ENCODE data around the gene VWC2.

The VWC2 gene

GRCh38 chr7:49797987-49798660 is 24.7 kb downstream of the VWC2 start:
- no peaks in the 10 kb centered on the region for H3K9me3 Mint-ChIP-seq
- no peaks in the 10 kb centered on the region for H3K4me1 Mint-ChIP-seq
- no peak for DNase-seq
- H3K36me3 Mint-ChIP-seq = no peaks in the 10 kb centered on the region
- H3K27ac Mint-ChIP-seq = no peak overlapping the region
- H3K4me3 Mint-ChIP-seq = no peak overlapping the region
- CTCF ChIA-PET = no interaction called here
- H3K27me3 Mint-ChIP-seq = no peaks in the 10 kb centered on the region

GRCh38 chr7:49800031-49800430 is 26.6 kb downstream of the VWC2 start:
- Mint-ChIP-seq H3K36me3 (no peaks in the 10 kb centered on the region), H3K4me1 (no peaks in the 10 kb centered on the region), H3K27me3 (no peaks in the 10 kb centered on the region), H3K9me3 (no peaks in the 10 kb centered on the region), H3K4me3 (no peak overlapping the region), H3K27ac (no peak overlapping the region)
- CTCF ChIA-PET = no interaction called here
- DNase-seq = no peak

- no peaks in the 10 kb centered on the region for H3K36me3 Mint-ChIP-seq
- no peaks in the 10 kb centered on the region for H3K27me3 Mint-ChIP-seq
- no peak overlapping the region for H3K4me3 Mint-ChIP-seq
- no peaks in the 10 kb centered on the region for H3K4me1 Mint-ChIP-seq
- DNase-seq = no peak
- CTCF ChIA-PET = no interaction called here
- no peaks in the 10 kb centered on the region for H3K9me3 Mint-ChIP-seq
- H3K27ac Mint-ChIP-seq = no peak overlapping the region
These were observed 29.2 kb downstream of the VWC2 start for GRCh38 chr7:49802600-49802999.

- Mint-ChIP-seq H3K27ac (no peak overlapping the region), H3K27me3 (no peaks in the 10 kb centered on the region), H3K4me1 (no peaks in the 10 kb centered on the region), H3K36me3 (no peaks in the 10 kb centered on the region), H3K9me3 (no peaks in the 10 kb centered on the region), H3K4me3 (no peak overlapping the region)
- CTCF ChIA-PET = interaction anchor here (0.6 kb wide), 1 partner anchor 1140 kb away, joined by 3 read pairs; no protein-coding TSS in a partner anchor
- no peak for DNase-seq
These were observed 30.4 kb downstream of the VWC2 start for GRCh38 chr7:49803812-49804211.

- Mint-ChIP-seq H3K27me3 (no peaks in the 10 kb centered on the region), H3K27ac (no peak overlapping the region), H3K4me1 (no peaks in the 10 kb centered on the region), H3K4me3 (no peak overlapping the region), H3K9me3 (no peaks in the 10 kb centered on the region), H3K36me3 (no peaks in the 10 kb centered on the region)
- CTCF ChIA-PET = no interaction called here
- no peak for DNase-seq
These were observed 32.1 kb downstream of the VWC2 start for GRCh38 chr7:49805371-49806007.

GRCh38 chr7:49812534-49812933 is 39.1 kb downstream of the VWC2 start:
- Mint-ChIP-seq H3K27ac (no peak overlapping the region), H3K9me3 (no peaks in the 10 kb centered on the region), H3K4me1 (no peaks in the 10 kb centered on the region), H3K36me3 (no peaks in the 10 kb centered on the region), H3K27me3 (no peaks in the 10 kb centered on the region), H3K4me3 (no peak overlapping the region)
- no peak for DNase-seq
- CTCF ChIA-PET = no interaction called here

GRCh38 chr7:49817279-49817678 is 43.8 kb downstream of the VWC2 start:
- H3K9me3 Mint-ChIP-seq = no peaks in the 10 kb centered on the region
- no peaks in the 10 kb centered on the region for H3K36me3 Mint-ChIP-seq
- H3K27ac Mint-ChIP-seq = no peak overlapping the region
- no peaks in the 10 kb centered on the region for H3K4me1 Mint-ChIP-seq
- no peak overlapping the region for H3K4me3 Mint-ChIP-seq
- no peaks in the 10 kb centered on the region for H3K27me3 Mint-ChIP-seq
- no peak for DNase-seq
- CTCF ChIA-PET = no interaction called here

- CTCF ChIA-PET = no interaction called here
- Mint-ChIP-seq H3K36me3 (no peaks in the 10 kb centered on the region), H3K4me3 (no peak overlapping the region), H3K27ac (no peak overlapping the region), H3K27me3 (no peaks in the 10 kb centered on the region), H3K4me1 (no peaks in the 10 kb centered on the region), H3K9me3 (no peaks in the 10 kb centered on the region)
- DNase-seq = no peak
These were observed 47.7 kb downstream of the VWC2 start for GRCh38 chr7:49821181-49821580.

GRCh38 chr7:49822856-49823255 is 49.4 kb downstream of the VWC2 start:
- no peaks in the 10 kb centered on the region for H3K4me1 Mint-ChIP-seq
- CTCF ChIA-PET = no interaction called here
- H3K9me3 Mint-ChIP-seq = no peaks in the 10 kb centered on the region
- H3K27ac Mint-ChIP-seq = no peak overlapping the region
- no peaks in the 10 kb centered on the region for H3K36me3 Mint-ChIP-seq
- no peak overlapping the region for H3K4me3 Mint-ChIP-seq
- DNase-seq = no peak
- no peaks in the 10 kb centered on the region for H3K27me3 Mint-ChIP-seq

- no peaks in the 10 kb centered on the region for H3K9me3 Mint-ChIP-seq
- no peaks in the 10 kb centered on the region for H3K4me1 Mint-ChIP-seq
- no peaks in the 10 kb centered on the region for H3K36me3 Mint-ChIP-seq
- no peak overlapping the region for H3K4me3 Mint-ChIP-seq
- no peak overlapping the region for H3K27ac Mint-ChIP-seq
- no peaks in the 10 kb centered on the region for H3K27me3 Mint-ChIP-seq
- no peak for DNase-seq
- CTCF ChIA-PET = no interaction called here
These were observed 50.1 kb downstream of the VWC2 start for GRCh38 chr7:49823566-49823965.

GRCh38 chr7:49839863-49840645 is 66.6 kb downstream of the VWC2 start:
- Mint-ChIP-seq H3K4me3 (no peak overlapping the region), H3K27me3 (peaks cover 4% of the 10 kb centered on the region), H3K4me1 (no peaks in the 10 kb centered on the region), H3K9me3 (no peaks in the 10 kb centered on the region), H3K36me3 (no peaks in the 10 kb centered on the region), H3K27ac (no peak overlapping the region)
- DNase-seq = no peak
- CTCF ChIA-PET = no interaction called here

GRCh38 chr7:49840751-49841405 is 67.4 kb downstream of the VWC2 start:
- H3K4me3 Mint-ChIP-seq = no peak overlapping the region
- CTCF ChIA-PET = no interaction called here
- H3K9me3 Mint-ChIP-seq = no peaks in the 10 kb centered on the region
- H3K4me1 Mint-ChIP-seq = no peaks in the 10 kb centered on the region
- no peaks in the 10 kb centered on the region for H3K36me3 Mint-ChIP-seq
- DNase-seq = no peak
- no peak overlapping the region for H3K27ac Mint-ChIP-seq
- H3K27me3 Mint-ChIP-seq = peaks cover 4% of the 10 kb centered on the region

GRCh38 chr7:49845626-49846025 is 72.2 kb downstream of the VWC2 start:
- H3K36me3 Mint-ChIP-seq = no peaks in the 10 kb centered on the region
- no peaks in the 10 kb centered on the region for H3K9me3 Mint-ChIP-seq
- no peak overlapping the region for H3K4me3 Mint-ChIP-seq
- H3K27me3 Mint-ChIP-seq = peaks cover 2% of the 10 kb centered on the region
- no peaks in the 10 kb centered on the region for H3K4me1 Mint-ChIP-seq
- CTCF ChIA-PET = no interaction called here
- DNase-seq = no peak
- no peak overlapping the region for H3K27ac Mint-ChIP-seq

GRCh38 chr7:49848211-49848841 is 74.9 kb downstream of the VWC2 start:
- H3K4me3 Mint-ChIP-seq = no peak overlapping the region
- no peaks in the 10 kb centered on the region for H3K9me3 Mint-ChIP-seq
- CTCF ChIA-PET = no interaction called here
- H3K27me3 Mint-ChIP-seq = peaks cover 4% of the 10 kb centered on the region
- no peaks in the 10 kb centered on the region for H3K36me3 Mint-ChIP-seq
- DNase-seq = no peak
- H3K4me1 Mint-ChIP-seq = no peaks in the 10 kb centered on the region
- H3K27ac Mint-ChIP-seq = no peak overlapping the region

Data from activated naive CD4-positive, alpha-beta T cell treated with anti-CD3 and anti-CD28 coated beads, Interleukin-2, amount 10 ng/mL, durations not matched to agents 7 days and 5 days (primary cell).